ENCODE data around the gene MXD4.

The MXD4 gene

DNA sequence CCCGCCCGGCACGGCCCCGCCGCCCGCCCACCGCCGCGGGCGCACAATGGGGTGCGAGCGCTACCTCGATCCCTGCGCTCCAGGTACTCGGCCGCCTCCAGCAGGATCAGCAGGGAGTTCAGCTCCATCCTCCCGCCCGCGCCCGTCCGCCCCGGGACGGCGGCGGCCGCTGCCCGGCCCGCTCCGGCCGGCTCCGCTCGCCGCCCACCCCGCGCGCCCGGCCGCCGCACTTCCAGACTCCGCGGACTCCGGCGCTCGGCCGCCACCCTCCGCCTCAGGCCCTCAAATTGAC, at the start of gene MXD4:
TSS of gene MXD4 (minus strand) at position 257 of the 292 bp plus-strand sequence. CDS start at position 128, 129 bp downstream.
- DNase-seq = no peak

GRCh38 chr4:2306773-2307410, 45.0 kb upstream of the MXD4 start:
- no peak for DNase-seq

- no peak for DNase-seq
Measured at GRCh38 chr4:2305766-2306501, 44.0 kb upstream of the MXD4 start.

DNA sequence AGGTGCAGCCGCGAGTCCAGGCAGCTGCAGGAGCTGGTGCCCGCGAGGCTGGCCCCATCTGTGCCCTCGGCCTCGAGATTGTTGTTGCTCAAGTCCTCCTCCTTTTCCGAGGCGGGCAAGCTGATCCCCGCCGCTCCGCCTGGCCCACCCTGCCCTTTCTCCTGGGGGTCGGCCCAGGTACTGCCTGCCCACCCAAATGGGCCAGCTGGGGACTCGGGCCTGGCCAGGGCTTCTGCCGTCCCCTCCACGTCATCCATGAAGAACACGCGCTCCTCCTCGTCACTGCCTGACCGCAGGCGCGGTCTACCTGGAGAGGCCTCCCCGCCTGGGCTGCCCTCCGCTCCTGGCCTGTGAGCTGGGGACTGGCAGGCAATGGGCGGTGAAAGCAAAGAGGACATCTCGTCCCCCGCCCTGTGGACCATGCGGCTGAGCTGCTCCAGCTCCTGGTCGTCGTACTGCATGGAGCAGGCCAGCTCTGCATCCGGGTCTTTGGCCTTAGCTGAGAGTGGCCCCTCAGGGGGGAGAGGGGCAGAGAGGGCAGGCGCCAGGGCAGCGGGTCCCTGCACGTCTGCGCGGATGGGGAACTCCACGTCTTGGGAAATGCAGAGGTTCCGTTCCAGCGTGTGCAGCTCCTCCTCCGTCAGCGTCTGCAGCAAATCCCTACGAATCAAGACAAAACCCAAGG, 43.1 kb upstream of the MXD4 start:
- no peak for DNase-seq

- DNase-seq = no peak
Measured at GRCh38 chr4:2304321-2304876, 42.5 kb upstream of the MXD4 start.

DNA sequence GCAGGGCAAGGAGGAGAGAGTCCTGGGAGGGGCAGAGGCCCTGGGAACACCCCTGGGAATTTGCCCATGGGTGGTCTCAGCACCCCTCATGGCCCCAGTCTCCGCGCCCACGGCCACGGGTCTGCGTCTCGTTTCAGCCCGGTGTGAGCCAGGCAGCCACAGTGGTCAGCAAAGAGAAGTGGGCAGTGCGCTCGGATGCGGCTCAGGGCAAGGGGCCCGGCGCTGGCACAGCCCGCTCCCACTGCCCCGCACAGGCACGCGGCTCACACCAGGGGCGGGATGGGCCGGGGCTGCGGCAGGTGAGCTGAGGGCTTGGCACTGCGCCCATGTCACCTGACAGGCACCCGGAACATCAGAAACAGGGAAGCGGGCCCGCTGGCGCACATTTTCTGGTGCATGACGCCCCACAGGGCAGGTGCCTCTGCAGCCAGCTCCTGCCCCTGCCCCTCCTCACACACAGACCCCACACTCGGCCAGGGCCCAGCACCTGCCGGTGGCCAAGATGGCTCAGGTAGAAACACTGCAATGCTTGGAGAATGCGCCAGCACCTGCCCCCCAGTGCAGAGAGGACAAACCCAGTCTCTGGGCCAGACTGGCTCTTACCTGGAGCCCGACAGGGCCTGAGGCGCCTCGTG, 41.9 kb upstream of the MXD4 start:
- DNase-seq = no peak

- no peak for DNase-seq
Measured at GRCh38 chr4:2303121-2303685, 41.3 kb upstream of the MXD4 start.

- no peak for DNase-seq
Measured at GRCh38 chr4:2302387-2303119, 40.6 kb upstream of the MXD4 start.

DNA sequence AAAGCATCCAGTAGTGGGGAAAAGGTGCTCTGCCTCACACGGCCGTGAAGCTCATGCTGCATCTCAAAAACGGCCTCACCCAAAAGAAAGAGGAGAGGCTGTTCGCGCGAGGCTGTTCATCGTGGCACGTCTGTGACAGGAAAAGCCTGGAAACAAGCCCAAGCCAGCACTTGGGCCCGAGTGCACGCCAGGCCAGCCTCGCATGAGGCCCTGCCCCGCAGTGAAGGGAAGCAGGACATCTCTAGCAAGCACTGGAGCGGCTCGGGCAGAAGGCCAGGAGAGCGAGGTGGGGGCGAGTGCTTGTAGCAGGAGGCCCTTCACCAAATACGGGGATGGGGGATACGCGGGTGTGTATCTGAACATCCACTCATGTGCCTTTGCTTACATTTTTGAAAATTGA, 39.9 kb upstream of the MXD4 start:
- DNase-seq = no peak

DNA sequence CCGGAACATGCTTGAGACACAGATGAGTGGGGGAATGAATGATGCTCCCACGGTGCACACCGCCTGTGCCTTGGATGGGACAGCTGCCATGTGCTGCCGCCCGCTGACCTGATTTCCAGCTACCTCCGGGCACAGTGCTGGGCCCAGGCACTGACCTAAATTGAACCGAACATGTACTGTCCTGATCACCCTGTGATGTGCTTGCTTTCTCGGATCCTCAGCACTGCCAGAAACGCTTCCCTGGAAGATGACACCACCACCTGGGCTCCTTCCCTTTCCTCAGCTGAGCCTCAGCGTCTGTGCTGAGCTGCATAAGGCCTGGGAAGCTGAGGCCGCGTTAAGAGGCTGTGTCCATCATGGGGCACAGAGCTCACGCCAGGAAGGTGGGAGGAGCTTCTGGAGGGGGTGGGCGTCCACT, 39.3 kb upstream of the MXD4 start:
- DNase-seq = no peak

- no peak for DNase-seq
Measured at GRCh38 chr4:2300431-2301224, 38.7 kb upstream of the MXD4 start.

DNA sequence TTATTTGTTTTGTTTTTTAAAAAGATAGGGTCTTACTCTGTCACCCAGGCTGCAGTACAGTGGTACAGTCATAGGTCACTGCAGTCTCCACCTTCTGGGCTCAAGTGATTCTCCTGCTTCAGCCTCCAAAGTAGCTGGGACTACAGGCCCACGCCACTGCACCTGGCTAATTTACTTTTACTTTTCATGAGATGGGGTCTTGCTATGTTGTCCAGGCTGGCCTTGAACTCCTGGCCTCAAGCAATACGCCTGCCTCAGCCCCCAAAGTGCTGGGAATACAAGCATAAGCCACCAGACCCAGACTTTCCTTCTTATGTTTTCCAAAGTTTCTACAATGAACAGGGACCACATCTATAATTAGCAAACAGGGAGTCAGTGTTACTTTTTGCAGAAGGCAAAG, 37.9 kb upstream of the MXD4 start:
- DNase-seq = no peak

GRCh38 chr4:2298532-2298991, 36.7 kb upstream of the MXD4 start:
- no peak for DNase-seq

DNA sequence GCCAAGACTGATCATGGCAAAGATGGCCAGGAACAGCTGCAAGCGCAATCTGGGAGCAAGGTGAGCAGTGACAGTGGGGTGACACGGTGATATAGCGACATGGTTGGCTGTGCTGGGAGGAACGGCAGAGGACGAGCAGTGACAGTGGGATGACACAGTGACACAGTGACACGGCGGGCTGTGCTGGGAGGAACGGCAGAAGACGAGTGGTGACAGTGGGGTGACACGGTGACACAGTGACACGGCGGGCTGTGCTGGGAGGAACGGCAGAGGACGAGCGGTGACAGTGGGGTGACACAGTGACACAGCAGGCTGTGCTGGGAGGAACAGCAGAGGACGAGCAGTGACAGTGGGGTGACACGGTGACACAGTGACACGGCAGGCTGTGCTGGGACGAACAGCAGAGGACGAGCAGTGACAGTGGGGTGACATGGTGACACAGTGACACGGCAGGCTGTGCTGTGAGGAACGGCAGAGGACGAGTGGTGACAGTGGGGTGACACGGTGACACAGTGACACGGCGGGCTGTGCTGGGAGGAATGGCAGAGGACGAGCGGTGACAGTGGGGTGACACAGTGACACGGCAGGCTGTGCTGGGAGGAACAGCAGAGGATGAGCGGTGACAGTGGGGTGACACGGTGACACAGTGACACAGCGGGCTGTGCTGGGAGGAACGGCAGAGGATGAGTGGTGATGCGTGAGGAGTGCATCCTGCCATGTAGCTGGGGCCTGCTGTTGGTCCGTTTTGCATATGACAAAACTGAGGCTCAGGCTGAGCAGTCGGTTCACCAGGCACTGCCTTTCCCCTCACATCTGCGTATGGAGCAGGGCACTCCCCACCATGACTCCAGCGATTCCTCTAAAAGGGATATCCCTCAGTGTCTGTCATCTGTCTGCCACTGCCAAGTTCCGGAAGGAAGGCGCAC, 36.0 kb upstream of the MXD4 start:
- DNase-seq = no peak

GRCh38 chr4:2296631-2297601, 35.0 kb upstream of the MXD4 start:
- no peak for DNase-seq

- no peak for DNase-seq
Measured at GRCh38 chr4:2295900-2296442, 34.1 kb upstream of the MXD4 start.

- no peak for DNase-seq
Measured at GRCh38 chr4:2295500-2295899, 33.6 kb upstream of the MXD4 start.

DNA sequence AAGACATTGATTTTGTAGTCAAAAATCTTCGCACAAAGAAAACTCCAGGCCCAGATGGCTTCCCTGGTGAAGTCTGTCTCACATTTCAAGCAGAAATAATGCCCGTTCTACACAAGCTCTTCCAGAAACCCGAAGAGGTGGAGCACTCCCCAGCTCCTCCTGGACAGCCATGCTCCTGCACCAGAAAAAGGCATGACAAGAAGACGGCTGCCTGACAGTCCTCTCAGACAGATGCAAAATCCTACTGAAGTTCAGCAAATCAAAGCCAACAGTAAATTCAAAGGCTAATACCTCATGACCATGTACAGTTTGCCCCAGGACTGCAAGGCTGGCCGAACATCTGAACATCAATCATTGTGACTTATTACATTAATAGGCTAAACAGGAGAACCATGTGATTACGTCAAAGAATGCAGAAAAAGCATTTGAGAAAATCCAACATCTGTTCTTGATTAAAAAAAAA, 30.8 kb upstream of the MXD4 start:
- DNase-seq = no peak
